IMR-90 (cell line): Measurements from ENCODE around the gene ZNF581. TPM values are rescaled to one million over a fixed set of nuclear protein-coding genes. Genes with fewer than 3 reads are reported as not detected.
A peak's percentile ranks its signal among the peaks of the same experiment; 100 is the strongest.

Experiments used
- ATAC-seq: fragments of 200-7000 bp; cut with Tn5 transposase; 2 replicates; pipeline ENCODE4 v1.9.1; 2020; ENCODE audit warnings: low read depth, mild to moderate bottlenecking, moderate library complexity
- BruUV-seq: library from RNA; stranded (reverse); fragments of 400-500 nt; replicated peaks from 2 replicates; lab custom pipeline; 2021; lab: Mats Ljungman, UMichigan
- CTCF ChIA-PET: fragments of 300-600 bp; formaldehyde crosslinking; extraction: SDS; loops from one replicate; lab custom pipeline; 2021; ENCODE audit warnings: antibody characterized with exemption; lab: Yijun Ruan, JAX
- POLR2A ChIA-PET: fragments of 300-600 bp; sonication (Branson Sonifier 250); formaldehyde crosslinking; loops from one replicate; lab custom pipeline; 2022; ENCODE audit warnings: antibody characterized with exemption; ENCODE audit not compliant: unreplicated experiment; lab: Charles Lee
- DNase-seq: peaks from one replicate; pipeline ENCODE4 v3.0.0; 2013
- H2AFZ ChIP-seq: replicated peaks from 2 replicates; pipeline ENCODE3; 2013; ENCODE audit warnings: low read length, mild to moderate bottlenecking; ENCODE audit not compliant: poor library complexity
- H2AK5ac ChIP-seq: 2 replicates; pipeline ENCODE4 v1.6.1; 2013; ENCODE audit warnings: low read depth, low read length, inconsistent platforms
- H2AK9ac ChIP-seq: replicated peaks from 2 replicates; pipeline ENCODE3; 2013; ENCODE audit warnings: mild to moderate bottlenecking, low read depth, low read length, moderate library complexity; ENCODE audit not compliant: poor library complexity
- H2BK120ac ChIP-seq: 2 replicates; pipeline ENCODE4 v1.6.1; 2013; ENCODE audit warnings: low read depth, low read length, inconsistent platforms
- H2BK15ac ChIP-seq: 3 replicates; pipeline ENCODE4 v1.6.1; 2013; ENCODE audit warnings: low read depth, low read length, inconsistent platforms
- H2BK20ac ChIP-seq: 2 replicates; pipeline ENCODE4 v1.6.1; 2013; ENCODE audit warnings: low read depth, mild to moderate bottlenecking, inconsistent platforms, low read length, moderate library complexity
- H2BK5ac ChIP-seq: 2 replicates; pipeline ENCODE4 v1.6.1; 2013; ENCODE audit warnings: mild to moderate bottlenecking, low read depth, low read length, inconsistent platforms; ENCODE audit not compliant: poor library complexity, severe bottlenecking
- H3K14ac ChIP-seq: replicated peaks from 2 replicates; pipeline ENCODE4 v1.6.1; 2013; ENCODE audit warnings: low read depth, low read length, inconsistent platforms
- H3K18ac ChIP-seq: 2 replicates; pipeline ENCODE4 v1.6.1; 2013; ENCODE audit warnings: low read depth, low read length, control low read depth
- H3K23ac ChIP-seq: 2 replicates; pipeline ENCODE4 v1.6.1; 2013; ENCODE audit warnings: low read depth, low read length, inconsistent platforms
- H3K27ac ChIP-seq: 2 replicates; pipeline ENCODE4 v1.5.1; 2013; ENCODE audit warnings: mild to moderate bottlenecking, control low read depth, low read length; ENCODE audit not compliant: insufficient read depth
- H3K27me3 ChIP-seq: 2 replicates; pipeline ENCODE4 v1.6.1; 2013; ENCODE audit warnings: low read length; ENCODE audit not compliant: control insufficient read depth, insufficient read depth
- H3K36me3 ChIP-seq: 2 replicates; pipeline ENCODE4 v1.6.1; 2013; ENCODE audit warnings: low read length, mixed read lengths; ENCODE audit not compliant: control insufficient read depth, insufficient read depth
- H3K4ac ChIP-seq: 2 replicates; pipeline ENCODE4 v1.6.1; 2013; ENCODE audit warnings: low read depth, low read length, inconsistent platforms
- H3K4me1 ChIP-seq: 2 replicates; pipeline ENCODE4 v1.6.1; 2013; ENCODE audit warnings: low read length, mixed read lengths; ENCODE audit not compliant: control insufficient read depth, insufficient read depth
- H3K4me2 ChIP-seq: 2 replicates; pipeline ENCODE4 v1.6.1; 2013; ENCODE audit warnings: low read depth, mild to moderate bottlenecking, control low read depth, low read length, moderate library complexity
- H3K4me3 ChIP-seq: 2 replicates; pipeline ENCODE4 v1.5.1; 2013; ENCODE audit warnings: low read depth, mild to moderate bottlenecking, control low read depth, low read length, moderate library complexity; ENCODE audit not compliant: insufficient read depth
- H3K56ac ChIP-seq: 2 replicates; pipeline ENCODE4 v1.6.1; 2013; ENCODE audit warnings: low read length, inconsistent platforms; ENCODE audit not compliant: insufficient read depth; ENCODE audit errors: extremely low read depth
- H3K79me1 ChIP-seq, 2 experiments: 2 replicates each; pipeline ENCODE4 v1.6.1; 2013; ENCODE audit warnings: low read length in 2 of 2, inconsistent platforms in 1 of 2, low read depth in 1 of 2
- H3K9ac ChIP-seq: 2 replicates; pipeline ENCODE4 v1.6.1; 2013; ENCODE audit warnings: low read depth, low read length, control low read depth
- H3K9me1 ChIP-seq: 2 replicates; pipeline ENCODE4 v1.6.1; 2013; ENCODE audit warnings: low read length, inconsistent platforms; ENCODE audit not compliant: insufficient read depth
- H3K9me3 ChIP-seq: 2 replicates; pipeline ENCODE4 v1.6.1; 2013; ENCODE audit warnings: low read length; ENCODE audit not compliant: control insufficient read depth, insufficient read depth
- H4K20me1 ChIP-seq: 2 replicates; pipeline ENCODE4 v1.6.1; 2013; ENCODE audit warnings: low read length, inconsistent platforms; ENCODE audit not compliant: insufficient read depth
- H4K5ac ChIP-seq: 2 replicates; pipeline ENCODE4 v1.6.1; 2013; ENCODE audit warnings: mild to moderate bottlenecking, low read depth, low read length, control low read depth
- H4K8ac ChIP-seq, 2 experiments: 2 replicates each; pipeline ENCODE4 v1.6.1; 2013; ENCODE audit warnings: low read depth in 2 of 2, low read length in 2 of 2, control low read depth in 1 of 2, inconsistent platforms in 1 of 2
- H4K91ac ChIP-seq: 2 replicates; pipeline ENCODE4 v1.6.1; 2013; ENCODE audit warnings: low read depth, low read length, inconsistent platforms; ENCODE audit not compliant: insufficient read depth
- FOS ChIP-seq: fragments of 150-350 bp; IDR thresholded peaks from 2 replicates; pipeline ENCODE4 v1.6.1; 2016; ENCODE audit warnings: low read depth, low read length
- MAFK ChIP-seq: IDR thresholded peaks from 2 replicates; pipeline ENCODE4 v1.6.1; 2012; ENCODE audit warnings: low read depth, low read length, improper control_type of control experiment
- WGBS, 2 experiments: methylation state at CpG; one replicate each; pipeline versions ENCODE4 v1.1.5 to v1.1.7; 2013; ENCODE audit warnings: missing lambda C conversion rate in 2 of 2; ENCODE audit not compliant: insufficient read length in 1 of 2; ENCODE audit errors: extremely low coverage in 2 of 2; 5-methylcytosine and 5-hydroxymethylcytosine counted together
- dilution Hi-C: fragments of 300-500 bp; cut with HindIII; formaldehyde crosslinking; loops from one replicate; pipeline ENCODE4 v1.14.3; 2018; ENCODE audit warnings: low sequenced_read_pairs; ENCODE audit not compliant: unreplicated experiment
- in situ Hi-C: fragments of 300-500 bp; cut with MboI; formaldehyde crosslinking; loops from 3 replicates; pipeline ENCODE4 v1.14.3; 2019; ENCODE audit warnings: low sequenced_read_pairs, inconsistent platforms, mixed read lengths
- intact Hi-C: fragments of 100-400 bp; cut with micrococcal nuclease; formaldehyde crosslinking; loops from 2 replicates; pipeline ENCODE4 v1.10.0; 2022
- polyA plus RNA-seq, 3 experiments: library from polyadenylated mRNA; depleted of rRNA; stranded (reverse); fragments of >200 nt; gene quantifications; 2 replicates each; pipeline ENCODE4 v1.2.3, GENCODE V29; 2012; ENCODE audit warnings: low replicate concordance in 1 of 3
- total RNA-seq: library from RNA; depleted of rRNA; stranded (reverse); fragments of >200 nt; gene quantifications from 2 replicates; pipeline ENCODE4 v1.2.3, GENCODE V29; 2012
- TF ChIP-seq, protein P1 (sequence below): fragments of 150-350 bp; IDR thresholded peaks from 2 replicates; pipeline ENCODE4 v1.6.1; 2017; ENCODE audit warnings: mild to moderate bottlenecking, antibody characterized with exemption, low read length, low read depth

ZNF581 gene
- total and polyA plus RNA-seq, 2 of the 4 experiments (the other 2 are of a cell fraction): 9.7 to 21.9 TPM

DNA sequence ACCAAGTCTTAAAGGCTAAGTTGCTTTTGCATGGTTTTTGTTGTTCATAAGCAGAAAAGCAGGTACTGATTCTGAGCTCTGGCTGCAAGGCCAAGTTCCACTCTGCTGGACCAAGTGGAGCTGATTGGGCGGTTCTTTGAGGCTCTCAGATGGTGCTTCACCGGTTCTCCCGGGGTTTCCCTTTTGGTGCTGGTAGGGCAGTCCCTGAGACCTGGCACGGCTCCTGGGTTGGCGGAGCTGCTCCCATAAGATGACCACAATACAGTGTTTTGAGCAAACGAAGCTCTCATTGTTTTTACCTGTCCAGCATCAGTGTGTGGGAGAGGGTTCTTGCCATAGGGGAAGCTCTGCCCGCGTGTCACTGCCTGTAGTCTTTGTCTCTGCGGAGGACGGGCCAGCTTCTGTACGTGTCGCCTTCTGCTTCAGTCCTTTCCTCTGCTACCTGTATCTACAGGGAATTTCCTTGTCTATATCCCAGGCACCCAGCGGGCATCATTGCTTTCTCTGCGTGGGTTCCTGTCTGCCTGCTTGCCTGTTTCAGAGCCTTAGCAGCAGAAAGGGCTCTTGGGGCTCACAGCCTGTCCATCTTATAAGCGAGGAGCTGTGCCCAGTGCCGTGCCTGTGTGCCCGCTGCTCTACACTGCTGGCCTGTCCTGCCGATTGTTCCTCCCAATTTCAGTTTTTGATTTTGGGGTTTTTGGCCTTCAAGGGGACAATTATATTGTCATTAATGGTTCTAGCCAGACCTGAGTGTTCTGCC, 13.7 kb downstream of the ZNF581 start:
- dilution Hi-C loops (no loop called here), intact Hi-C loops (no loop called here), in situ Hi-C loops (loop anchor here (25.0 kb wide), 2 partner anchors 1195 to 1520 kb away; partner anchors contain the start of genes CDC42EP5, CNOT3 and LENG9)
- H3K79me1 ChIP-seq: peaks cover 0 to 28% of the 10 kb centered on the region in 2 experiments; a peak in 3 of 4 replicates
- H3K9me3 ChIP-seq: no peaks in the 10 kb centered on the region
- H2AK9ac ChIP-seq: no peak overlapping the region
- peak overlapping the region; percentile 92 for H3K4me2 ChIP-seq
- H3K27me3 ChIP-seq: no peaks in the 10 kb centered on the region
- H3K9ac ChIP-seq: 0 out of 2 replicates have a peak overlapping the region, but pooled peaks have one; percentile 11
- H2BK5ac ChIP-seq: no peak overlapping the region
- peaks cover 13% of the 10 kb centered on the region for H3K9me1 ChIP-seq
- H3K14ac ChIP-seq: no peak overlapping the region
- H3K36me3 ChIP-seq: peaks cover 30% of the 10 kb centered on the region
- no peak overlapping the region for H3K27ac ChIP-seq
- POLR2A ChIA-PET: no interaction called here
- H3K56ac ChIP-seq: no peak overlapping the region
- no peak overlapping the region for H2BK15ac ChIP-seq
- 63% methylated on average over 9 of the region's 18 CpGs; no CpG with 5 or more reads in 1 of the 2 experiments for WGBS, 2 experiments
- H2BK120ac ChIP-seq: no peak overlapping the region
- no peak overlapping the region for H4K91ac ChIP-seq
- H4K20me1 ChIP-seq: peaks cover 75% of the 10 kb centered on the region
- ATAC-seq: no peak
- no peak overlapping the region for H4K5ac ChIP-seq
- no peak overlapping the region for H2AK5ac ChIP-seq
- no peak overlapping the region for H3K4ac ChIP-seq
- no peak for DNase-seq
- H3K23ac ChIP-seq: peak overlapping the region; percentile 70
- no peak overlapping the region for H4K8ac ChIP-seq
- H3K4me3 ChIP-seq: peak overlapping the region; percentile 79; the same call in 1 of the 2 replicates
- no peak overlapping the region for H3K18ac ChIP-seq
- no TSS peak for BruUV-seq
- H2AFZ ChIP-seq: no peak overlapping the region
- H3K4me1 ChIP-seq: peaks cover 10% of the 10 kb centered on the region
- H2BK20ac ChIP-seq: no peak overlapping the region
- TF ChIP-seq FOS (no peak), MAFK (no peak)
- TF ChIP-seq, protein P1, sequence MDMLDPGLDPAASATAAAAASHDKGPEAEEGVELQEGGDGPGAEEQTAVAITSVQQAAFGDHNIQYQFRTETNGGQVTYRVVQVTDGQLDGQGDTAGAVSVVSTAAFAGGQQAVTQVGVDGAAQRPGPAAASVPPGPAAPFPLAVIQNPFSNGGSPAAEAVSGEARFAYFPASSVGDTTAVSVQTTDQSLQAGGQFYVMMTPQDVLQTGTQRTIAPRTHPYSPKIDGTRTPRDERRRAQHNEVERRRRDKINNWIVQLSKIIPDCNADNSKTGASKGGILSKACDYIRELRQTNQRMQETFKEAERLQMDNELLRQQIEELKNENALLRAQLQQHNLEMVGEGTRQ: no peak
- CTCF ChIA-PET: interaction anchor here (1.3 kb wide), 1 partner anchor 14 kb away, joined by 5 read pairs; no protein-coding TSS in a partner anchor
